Activated T-helper 1 cell treated with anti-CD3 and anti-CD28 coated beads, Interleukin-12 subunit alpha, Interleukin-12 subunit beta, Interleukin-2, Interleukin-4 antibody, amounts not matched to agents 30 ng/mL and 10 ng/mL and 1 ng/mL, durations not matched to agents 14 hours and 24 hours and 36 hours (primary cell): ENCODE data around the gene PRMT6. TPM values are rescaled to one million over a fixed set of nuclear protein-coding genes. Genes with fewer than 3 reads are reported as not detected.
"Not testable (repeated sequence)": the region's sequence is repeated elsewhere in the genome, so short reads cannot be mapped to it uniquely, and the experiment has no call there.

ENCODE experiments used
- DNase-seq: peaks from one replicate; pipeline ENCODE4 v3.0.0; 2021; ENCODE audit warnings: low spot score
- H3K27ac Mint-ChIP-seq: one replicate; pipeline ENCODE4 v1.8.0; 2021; ENCODE audit warnings: mild to moderate bottlenecking, mixed read lengths
- H3K27me3 Mint-ChIP-seq: one replicate; pipeline ENCODE4 v1.8.0; 2022; ENCODE audit warnings: mild to moderate bottlenecking, moderate library complexity, mixed read lengths; ENCODE audit not compliant: insufficient read depth
- H3K36me3 Mint-ChIP-seq: one replicate; pipeline ENCODE4 v1.8.0; 2021; ENCODE audit warnings: low read depth, mixed read lengths
- H3K4me1 Mint-ChIP-seq: one replicate; pipeline ENCODE4 v1.8.0; 2021; ENCODE audit warnings: low read depth, mixed read lengths
- H3K4me3 Mint-ChIP-seq: one replicate; pipeline ENCODE4 v1.8.0; 2021; ENCODE audit warnings: mild to moderate bottlenecking, moderate library complexity, mixed read lengths
- H3K9me3 Mint-ChIP-seq: one replicate; pipeline ENCODE4 v1.8.0; 2021; ENCODE audit warnings: mixed read lengths
- intact Hi-C: fragments of 100-400 bp; cut with micrococcal nuclease; formaldehyde crosslinking; loops from one replicate; pipeline ENCODE4 v1.15.1; 2024
- total RNA-seq: library from RNA; stranded (reverse); gene quantifications from 2 replicates; pipeline ENCODE4 v1.2.3, GENCODE V29; 2022

The PRMT6 gene
- total RNA-seq, 1 donor from 2014 or later, result 27.3 TPM

DNA sequence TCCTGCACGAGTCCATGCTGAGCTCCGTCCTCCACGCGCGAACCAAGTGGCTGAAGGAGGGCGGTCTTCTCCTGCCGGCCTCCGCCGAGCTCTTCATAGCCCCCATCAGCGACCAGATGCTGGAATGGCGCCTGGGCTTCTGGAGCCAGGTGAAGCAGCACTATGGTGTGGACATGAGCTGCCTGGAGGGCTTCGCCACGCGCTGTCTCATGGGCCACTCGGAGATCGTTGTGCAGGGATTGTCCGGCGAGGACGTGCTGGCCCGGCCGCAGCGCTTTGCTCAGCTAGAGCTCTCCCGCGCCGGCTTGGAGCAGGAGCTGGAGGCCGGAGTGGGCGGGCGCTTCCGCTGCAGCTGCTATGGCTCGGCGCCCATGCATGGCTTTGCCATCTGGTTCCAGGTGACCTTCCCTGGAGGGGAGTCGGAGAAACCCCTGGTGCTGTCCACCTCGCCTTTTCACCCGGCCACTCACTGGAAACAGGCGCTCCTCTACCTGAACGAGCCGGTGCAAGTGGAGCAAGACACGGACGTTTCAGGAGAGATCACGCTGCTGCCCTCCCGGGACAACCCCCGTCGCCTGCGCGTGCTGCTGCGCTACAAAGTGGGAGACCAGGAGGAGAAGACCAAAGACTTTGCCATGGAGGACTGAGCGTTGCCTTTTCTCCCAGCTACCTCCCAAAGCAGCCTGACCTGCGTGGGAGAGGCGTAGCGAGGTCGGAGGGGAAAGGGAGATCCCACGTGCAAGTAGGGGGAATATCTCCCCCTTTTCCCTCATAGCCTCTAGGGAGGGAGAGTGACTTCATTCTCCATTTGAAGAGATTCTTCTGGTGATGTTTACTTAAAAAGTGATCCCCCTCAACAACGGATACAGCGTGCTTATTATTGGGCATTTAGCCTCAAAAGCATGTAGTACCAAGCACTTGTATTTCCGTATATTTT, 991 bp downstream of the PRMT6 start:
- peak; percentile 18 for DNase-seq
- no peaks in the 10 kb centered on the region for H3K27me3 Mint-ChIP-seq
- intact Hi-C loops, result loop anchor here (5.0 kb wide), 1 partner anchor 85 kb away; the partner anchor contains the start of gene NTNG1
- peaks cover 29% of the 10 kb centered on the region for H3K4me1 Mint-ChIP-seq
- no peaks in the 10 kb centered on the region for H3K9me3 Mint-ChIP-seq
- peak overlapping the region; percentile 98 for H3K27ac Mint-ChIP-seq
- H3K4me3 Mint-ChIP-seq, result peak overlapping the region; percentile 98
- H3K36me3 Mint-ChIP-seq, result peaks cover 21% of the 10 kb centered on the region

DNA sequence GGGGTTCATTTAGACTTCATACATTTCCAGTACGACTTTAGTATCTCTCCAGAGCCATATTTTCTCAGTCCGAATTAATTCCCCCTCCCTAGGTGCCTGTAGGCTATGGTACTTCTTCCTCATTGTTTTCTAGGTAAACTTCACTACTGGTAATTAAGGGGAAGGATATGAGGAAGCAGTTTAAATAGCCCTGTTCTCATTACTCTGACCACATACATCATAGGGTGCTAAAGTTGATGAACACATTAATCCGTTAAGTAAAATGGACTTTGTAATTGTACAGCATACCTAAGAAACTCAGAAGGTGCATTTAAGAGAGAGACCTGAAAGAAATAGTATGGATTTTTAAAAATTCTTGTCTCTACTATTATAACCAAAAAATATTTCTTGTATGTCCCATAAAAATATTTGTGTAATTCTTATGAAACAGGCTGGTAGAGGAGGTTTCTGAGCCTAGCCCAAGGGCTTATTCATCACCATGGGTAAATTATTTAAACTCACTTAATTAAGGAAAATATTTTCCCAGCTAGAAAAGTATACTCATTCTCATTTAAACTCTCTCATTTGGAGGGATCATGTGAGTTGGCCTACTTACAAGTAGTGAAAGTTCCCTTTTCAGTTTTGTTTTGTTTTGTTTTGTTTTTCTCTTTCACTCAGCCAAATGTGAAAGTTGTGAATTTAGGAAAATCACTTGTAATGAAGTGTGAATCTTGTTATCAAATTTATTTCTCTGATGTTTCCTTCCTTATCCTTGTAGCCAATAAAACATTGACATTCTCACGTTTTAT, 2.0 kb downstream of the PRMT6 start:
- H3K4me3 Mint-ChIP-seq, result peak overlapping the region; percentile 98
- intact Hi-C loops, result loop anchor here (5.0 kb wide), 1 partner anchor 84 kb away; the partner anchor contains the start of gene NTNG1

DNA sequence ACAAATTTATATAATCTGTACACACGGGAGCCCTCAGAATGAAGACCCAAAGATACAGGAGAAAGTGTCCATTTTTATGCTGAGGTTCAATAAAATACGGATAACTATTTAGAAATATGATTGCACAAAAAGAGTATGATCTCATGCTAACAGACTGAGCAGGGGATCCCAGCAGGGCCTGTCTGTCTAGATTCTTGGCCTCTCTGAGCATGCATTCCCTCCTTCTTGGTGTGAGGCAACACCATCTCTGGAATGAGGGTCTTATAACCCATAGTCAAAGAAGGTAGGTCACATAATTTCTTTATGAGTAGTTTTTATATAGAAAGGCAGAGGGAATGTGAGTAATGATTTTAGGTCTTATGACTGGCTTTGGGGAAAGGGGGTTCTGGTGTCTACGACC, 5.4 kb downstream of the PRMT6 start:
- intact Hi-C loops, result no loop called here
- Mint-ChIP-seq H3K4me1 (peaks cover 18% of the 10 kb centered on the region), H3K36me3 (peaks cover 18% of the 10 kb centered on the region), H3K9me3 (no peaks in the 10 kb centered on the region), H3K27ac (no peak overlapping the region), H3K4me3 (no peak overlapping the region), H3K27me3 (no peaks in the 10 kb centered on the region)
- no peak for DNase-seq

More for the DNA sequence above, 2.0 kb downstream of the PRMT6 start:
- peaks cover 29% of the 10 kb centered on the region for H3K4me1 Mint-ChIP-seq
- DNase-seq, result no peak
- peaks cover 21% of the 10 kb centered on the region for H3K36me3 Mint-ChIP-seq
- no peaks in the 10 kb centered on the region for H3K27me3 Mint-ChIP-seq
- H3K9me3 Mint-ChIP-seq, result no peaks in the 10 kb centered on the region
- peak overlapping the region; percentile 98 for H3K27ac Mint-ChIP-seq

DNA sequence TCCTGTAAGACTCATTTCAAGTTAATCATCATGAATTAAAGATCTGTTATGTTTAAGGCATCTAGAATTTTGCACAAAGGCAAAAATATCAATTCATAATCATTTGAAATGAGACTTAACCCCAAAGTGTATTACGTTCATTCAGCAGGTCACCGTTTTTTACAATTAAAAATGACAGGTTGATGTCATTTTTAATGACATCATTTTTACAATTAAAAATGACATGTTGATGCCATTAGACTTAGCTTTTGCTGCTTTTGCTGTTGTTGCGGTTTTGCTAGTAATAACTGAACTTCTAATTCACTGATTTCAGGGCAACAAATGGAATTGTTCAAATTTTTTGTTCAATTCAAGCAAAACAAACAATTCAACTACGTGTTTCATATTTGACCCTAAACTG, 17.0 kb downstream of the PRMT6 start:
- DNase-seq, result no peak
- Mint-ChIP-seq H3K27ac (no peak overlapping the region), H3K4me1 (no peaks in the 10 kb centered on the region), H3K27me3 (peaks cover 4% of the 10 kb centered on the region), H3K9me3 (no peaks in the 10 kb centered on the region), H3K4me3 (no peak overlapping the region), H3K36me3 (no peaks in the 10 kb centered on the region)
- intact Hi-C loops, result no loop called here

DNA sequence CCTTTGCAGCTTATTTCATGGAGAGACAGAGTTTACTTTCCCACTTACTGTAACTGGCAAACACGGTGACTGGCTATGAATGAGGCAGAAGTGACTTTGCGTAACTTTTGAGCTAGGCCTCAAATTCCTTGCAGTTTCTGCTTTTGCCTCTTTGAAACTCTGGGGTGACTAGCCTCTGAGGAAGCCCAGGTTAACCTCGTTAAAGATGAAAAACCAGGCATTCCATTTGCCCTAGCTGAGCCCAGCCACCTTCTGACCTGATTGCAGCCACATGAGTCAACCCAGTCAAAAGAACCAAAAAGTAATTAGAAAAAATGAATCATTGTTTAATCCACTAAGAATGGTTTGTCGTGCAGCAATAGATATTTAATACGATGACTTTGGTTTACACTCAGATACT, 20.4 kb downstream of the PRMT6 start:
- H3K4me3 Mint-ChIP-seq, result no peak overlapping the region
- intact Hi-C loops, result no loop called here
- no peaks in the 10 kb centered on the region for H3K9me3 Mint-ChIP-seq
- H3K36me3 Mint-ChIP-seq, result no peaks in the 10 kb centered on the region
- no peak for DNase-seq
- no peak overlapping the region for H3K27ac Mint-ChIP-seq
- H3K27me3 Mint-ChIP-seq, result peaks cover 9% of the 10 kb centered on the region
- no peaks in the 10 kb centered on the region for H3K4me1 Mint-ChIP-seq

DNA sequence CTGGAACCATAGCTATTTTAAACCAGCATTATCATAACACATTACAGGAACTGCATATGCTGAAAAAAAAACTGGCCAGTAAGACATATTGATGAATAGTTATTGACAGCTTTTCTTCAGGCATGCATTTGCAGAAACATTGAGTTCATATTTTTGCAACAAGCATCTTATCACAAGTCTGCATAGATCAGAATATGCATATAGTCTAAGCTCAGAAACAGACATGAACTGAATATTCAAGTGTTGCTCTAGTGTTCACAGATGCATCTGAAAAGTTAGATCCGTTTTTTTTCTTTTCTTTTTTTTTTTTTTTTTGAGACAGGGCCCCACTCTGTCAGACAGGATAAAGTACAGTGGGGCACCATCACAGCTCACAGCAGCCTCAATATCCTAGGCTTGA, 22.8 kb downstream of the PRMT6 start:
- Mint-ChIP-seq H3K27ac (no peak overlapping the region), H3K36me3 (no peaks in the 10 kb centered on the region), H3K9me3 (no peaks in the 10 kb centered on the region), H3K4me3 (no peak overlapping the region), H3K27me3 (peaks cover 5% of the 10 kb centered on the region), H3K4me1 (no peaks in the 10 kb centered on the region)
- intact Hi-C loops, result no loop called here
- DNase-seq, result no peak

DNA sequence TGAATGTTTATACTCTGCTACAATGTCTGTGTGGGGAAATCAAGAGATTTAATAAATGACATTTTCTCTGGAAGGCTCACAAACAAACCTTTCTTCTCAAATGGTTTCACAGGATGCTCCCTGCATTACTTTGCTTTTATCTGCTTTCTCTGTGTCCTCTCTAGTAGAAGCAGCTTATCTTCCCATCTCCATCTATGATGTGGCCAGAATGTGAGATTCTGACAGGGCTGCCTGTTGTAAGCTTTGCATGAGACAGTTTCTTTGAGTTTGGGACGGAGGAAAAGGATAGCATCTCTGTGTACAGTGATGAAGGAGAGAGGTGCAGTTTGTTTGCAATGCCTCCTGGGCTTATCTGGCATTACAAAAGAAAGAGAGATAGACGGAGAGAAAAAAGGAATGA, 24.6 kb downstream of the PRMT6 start:
- H3K4me1 Mint-ChIP-seq, result no peaks in the 10 kb centered on the region
- H3K27me3 Mint-ChIP-seq, result peaks cover 5% of the 10 kb centered on the region
- intact Hi-C loops, result no loop called here
- H3K4me3 Mint-ChIP-seq, result no peak overlapping the region
- no peak for DNase-seq
- H3K27ac Mint-ChIP-seq, result no peak overlapping the region
- H3K9me3 Mint-ChIP-seq, result no peaks in the 10 kb centered on the region
- H3K36me3 Mint-ChIP-seq, result no peaks in the 10 kb centered on the region

DNA sequence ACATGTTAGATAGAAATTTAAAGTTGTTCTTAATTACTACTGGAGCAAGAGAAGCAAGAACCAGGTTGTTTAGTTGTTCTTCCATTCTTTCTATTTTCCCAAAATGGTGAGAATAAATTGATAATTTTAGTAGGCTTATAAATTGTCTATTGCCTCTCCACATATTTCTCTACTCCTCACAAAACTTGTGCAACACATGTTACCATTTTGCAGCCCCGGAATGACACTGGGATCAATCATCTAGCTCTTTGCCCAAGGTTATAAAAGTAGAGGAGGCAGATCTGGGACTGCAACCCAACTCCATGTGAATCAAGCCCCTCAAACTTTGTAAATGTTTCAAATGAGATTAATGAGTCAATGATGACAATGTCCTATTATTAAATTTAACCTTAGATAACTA, 34.9 kb downstream of the PRMT6 start:
- H3K9me3 Mint-ChIP-seq, result no peaks in the 10 kb centered on the region
- H3K4me3 Mint-ChIP-seq, result no peak overlapping the region
- no peak overlapping the region for H3K27ac Mint-ChIP-seq
- no peaks in the 10 kb centered on the region for H3K36me3 Mint-ChIP-seq
- no peaks in the 10 kb centered on the region for H3K4me1 Mint-ChIP-seq
- H3K27me3 Mint-ChIP-seq, result no peaks in the 10 kb centered on the region
- DNase-seq, result no peak
- intact Hi-C loops, result no loop called here

DNA sequence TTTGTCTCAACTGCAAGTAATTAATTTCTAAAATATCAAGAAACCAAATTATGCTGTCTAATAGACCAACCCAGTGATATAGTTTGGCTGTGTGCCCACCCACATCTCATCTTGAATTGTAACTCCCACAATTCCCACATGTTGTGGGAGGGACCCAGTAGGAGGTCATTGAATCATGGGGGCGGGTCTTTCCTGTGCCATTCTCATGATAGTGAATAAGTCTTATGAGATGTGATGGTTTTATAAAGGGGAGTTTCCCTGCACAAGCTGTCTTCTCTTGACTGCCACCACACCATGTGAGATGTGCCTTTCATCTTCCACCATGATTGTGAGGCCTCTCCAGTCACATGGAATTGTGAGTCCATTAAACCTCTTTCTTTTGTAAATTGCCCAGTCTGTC, 36.9 kb downstream of the PRMT6 start:
- H3K9me3 Mint-ChIP-seq, intact Hi-C loops, H3K27ac Mint-ChIP-seq, H3K4me1 Mint-ChIP-seq, H3K4me3 Mint-ChIP-seq, H3K27me3 Mint-ChIP-seq, DNase-seq, H3K36me3 Mint-ChIP-seq: not testable (repeated sequence)

DNA sequence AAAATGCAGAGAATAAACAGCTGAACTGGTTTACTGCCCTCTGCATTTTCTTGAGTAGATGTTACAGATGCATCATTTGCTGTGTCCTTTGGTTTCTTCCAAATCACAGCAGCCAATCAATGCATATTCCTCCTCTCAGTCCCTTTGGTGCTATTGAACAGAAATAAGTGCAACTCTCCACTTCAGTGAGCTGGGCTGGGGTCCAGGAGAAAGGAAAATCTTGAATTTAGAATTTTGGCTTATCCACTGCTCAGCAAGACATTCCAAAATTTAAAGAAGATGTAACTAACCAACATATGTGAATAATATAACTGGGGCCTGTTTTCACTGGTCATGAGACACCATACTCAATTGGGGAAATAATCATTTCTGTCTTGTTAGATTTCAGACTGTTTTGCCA, 39.2 kb downstream of the PRMT6 start:
- intact Hi-C loops, result no loop called here
- Mint-ChIP-seq H3K9me3 (peaks cover 8% of the 10 kb centered on the region), H3K27me3 (no peaks in the 10 kb centered on the region), H3K4me3 (no peak overlapping the region), H3K36me3 (no peaks in the 10 kb centered on the region), H3K4me1 (no peaks in the 10 kb centered on the region), H3K27ac (no peak overlapping the region)
- no peak for DNase-seq

DNA sequence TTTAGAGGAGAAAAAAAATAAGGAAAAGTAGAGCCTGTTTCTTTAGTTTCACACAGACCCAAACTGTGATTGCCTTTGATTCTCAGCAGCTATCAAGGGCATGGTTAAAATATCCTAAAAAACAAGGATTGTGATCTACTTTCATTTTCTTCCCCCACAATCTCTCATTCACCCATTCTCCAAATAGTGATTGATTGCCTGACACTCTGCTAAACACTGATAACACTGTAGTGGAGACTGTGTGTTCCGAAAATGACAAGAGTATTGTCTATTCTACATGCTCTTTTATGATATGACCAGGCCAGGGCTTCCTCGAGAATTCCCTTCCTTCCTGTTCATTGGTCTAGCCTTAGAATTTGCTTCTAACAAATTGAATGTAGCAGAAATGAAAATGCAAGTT, 40.2 kb downstream of the PRMT6 start:
- Mint-ChIP-seq H3K9me3 (peaks cover 8% of the 10 kb centered on the region), H3K4me1 (no peaks in the 10 kb centered on the region), H3K27me3 (no peaks in the 10 kb centered on the region), H3K27ac (no peak overlapping the region), H3K4me3 (no peak overlapping the region), H3K36me3 (no peaks in the 10 kb centered on the region)
- DNase-seq, result no peak
- intact Hi-C loops, result no loop called here

DNA sequence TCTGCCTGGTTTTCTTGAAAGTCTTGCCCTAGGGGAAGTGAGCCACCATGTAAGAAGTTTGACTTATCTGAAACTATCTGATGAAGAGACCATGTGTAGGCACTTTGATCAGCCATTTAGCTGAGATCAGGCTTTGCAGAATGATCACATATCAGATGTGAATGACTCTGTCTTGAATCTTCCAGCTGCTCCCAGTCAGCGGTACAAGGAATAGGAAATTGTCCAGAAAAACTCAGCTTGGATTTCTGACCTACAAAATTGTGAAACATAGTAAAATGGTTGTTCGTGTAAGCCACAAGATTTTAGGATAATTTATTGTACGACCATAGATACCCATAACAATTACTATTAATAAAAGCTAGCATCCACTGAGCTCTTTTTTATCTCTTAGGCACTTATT, 42.5 kb downstream of the PRMT6 start:
- H3K4me1 Mint-ChIP-seq, result no peaks in the 10 kb centered on the region
- H3K4me3 Mint-ChIP-seq, result no peak overlapping the region
- H3K9me3 Mint-ChIP-seq, result peaks cover 8% of the 10 kb centered on the region
- no peaks in the 10 kb centered on the region for H3K36me3 Mint-ChIP-seq
- no peak for DNase-seq
- intact Hi-C loops, result no loop called here
- no peaks in the 10 kb centered on the region for H3K27me3 Mint-ChIP-seq
- H3K27ac Mint-ChIP-seq, result no peak overlapping the region

DNA sequence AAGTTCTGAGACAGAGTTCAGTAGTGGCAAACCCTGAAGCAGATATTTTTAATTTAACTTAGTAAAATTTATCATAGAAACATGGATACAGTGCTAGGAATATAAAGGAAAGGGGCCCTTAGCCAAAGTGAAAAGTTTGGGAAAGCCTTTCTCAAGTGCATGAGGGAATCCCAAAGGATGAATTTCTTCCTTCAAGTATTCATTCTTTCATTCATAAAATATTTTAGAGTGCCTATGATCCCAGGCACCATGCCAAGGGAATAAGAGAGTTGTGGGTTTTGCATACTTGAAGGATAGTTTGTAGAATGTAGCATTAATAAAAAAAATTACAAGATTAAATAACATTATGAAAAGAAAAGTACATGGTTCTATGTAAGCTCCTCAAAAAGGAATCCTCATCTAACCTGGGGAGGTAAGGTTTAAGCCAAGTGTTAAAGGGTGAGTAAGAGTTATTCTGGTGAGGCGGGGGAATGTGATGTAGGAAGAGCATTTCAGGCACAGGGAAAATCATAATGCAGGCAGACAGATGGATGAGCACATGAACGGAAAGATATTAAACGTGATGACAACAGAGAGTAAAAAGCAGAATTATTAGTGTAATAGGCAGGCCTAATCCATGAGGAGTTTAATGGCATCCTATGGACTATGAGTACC, 44.0 kb downstream of the PRMT6 start:
- Mint-ChIP-seq H3K4me3 (no peak overlapping the region), H3K27ac (no peak overlapping the region), H3K36me3 (no peaks in the 10 kb centered on the region), H3K27me3 (no peaks in the 10 kb centered on the region), H3K9me3 (peaks cover 8% of the 10 kb centered on the region), H3K4me1 (no peaks in the 10 kb centered on the region)
- intact Hi-C loops, result no loop called here
- DNase-seq, result no peak
